ENCODE data around the gene YY1AP1.
"Not testable (repeated sequence)": the region's sequence is repeated elsewhere in the genome, so short reads cannot be mapped to it uniquely, and the experiment has no call there.

Gene YY1AP1

DNA sequence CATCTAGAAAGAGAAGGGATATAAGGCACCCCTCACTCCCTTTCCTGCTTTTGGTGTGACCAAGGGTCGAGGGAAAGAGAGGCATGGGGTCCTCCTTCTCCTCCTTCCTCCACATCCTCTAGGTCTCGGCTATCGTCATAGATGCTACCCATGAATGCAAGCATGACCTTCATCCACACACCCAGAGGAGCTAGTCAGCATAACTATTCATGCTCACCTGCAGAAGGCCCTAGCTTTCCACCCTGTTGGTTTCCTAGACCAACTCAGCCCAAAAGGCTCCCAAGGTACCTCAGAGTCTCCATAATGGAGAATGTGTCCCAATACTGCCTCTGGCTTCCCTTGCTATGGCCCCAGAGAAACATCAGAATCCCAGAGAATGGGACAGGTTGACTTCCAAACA lies 45.3 kb downstream of the YY1AP1 start:
- no peak overlapping the region for H2BK12ac ChIP-seq (ENCODE audit: low read length in 2 of 2)
- H3K27me3 ChIP-seq (ENCODE audit: control insufficient read depth in 1 of 2, insufficient read depth in 1 of 2, low read length in 2 of 2) = no peaks in the 10 kb centered on the region
- H3K23ac ChIP-seq (ENCODE audit: low read length in 2 of 2) = no peak overlapping the region
- H4K91ac ChIP-seq (ENCODE audit: low read length) = no peak overlapping the region
- H4K8ac ChIP-seq (ENCODE audit: low read length) = no peak overlapping the region
- no peak overlapping the region for H3K18ac ChIP-seq (ENCODE audit: low read depth in 1 of 2, low read length in 2 of 2)
- H3K4me3 ChIP-seq (ENCODE audit: insufficient read depth in 1 of 2, low read depth in 1 of 2, low read length in 2 of 2) = no peak overlapping the region
- H2AFZ ChIP-seq (ENCODE audit: low read depth, low read length) = no peak overlapping the region
- 83% methylated on average over 3 of the region's 3 CpGs for WGBS
- H3K27ac ChIP-seq (ENCODE audit: low read length, poor library complexity, severe bottlenecking) = no peak overlapping the region
- H3K4me2 ChIP-seq (ENCODE audit: low read length, poor library complexity, severe bottlenecking) = no peak overlapping the region
- H3K4ac ChIP-seq (ENCODE audit: low read depth in 1 of 2, low read length in 2 of 2) = no peak overlapping the region
- H2BK15ac ChIP-seq (ENCODE audit: low read depth, poor library complexity, severe bottlenecking) = no peak overlapping the region
- no peak overlapping the region for H2AK5ac ChIP-seq (ENCODE audit: low read length, severe bottlenecking)
- DNase-seq = no peak
- H3K79me1 ChIP-seq (replicated peaks; ENCODE audit: low read length, poor library complexity, severe bottlenecking) = peaks cover 2% of the 10 kb centered on the region
- no peak overlapping the region for H2BK5ac ChIP-seq (ENCODE audit: low read depth, low read length, poor library complexity, severe bottlenecking)
- H3K14ac ChIP-seq (ENCODE audit: low read length in 2 of 2) = no peak overlapping the region
- no peak overlapping the region for H2BK120ac ChIP-seq (ENCODE audit: low read depth, low read length)
- peaks cover 0 to 20% of the 10 kb centered on the region in 2 experiments for H3K36me3 ChIP-seq (ENCODE audit: control insufficient read depth in 1 of 2, insufficient read depth in 2 of 2, low read depth in 1 of 2, low read length in 2 of 2)
- H3K9ac ChIP-seq (ENCODE audit: low read length) = no peak overlapping the region
- H3K4me1 ChIP-seq (ENCODE audit: control insufficient read depth, insufficient read depth, low read depth, low read length) = no peaks in the 10 kb centered on the region
- peaks cover 14% of the 10 kb centered on the region for H3K9me3 ChIP-seq (ENCODE audit: control insufficient read depth, low read length)

DNA sequence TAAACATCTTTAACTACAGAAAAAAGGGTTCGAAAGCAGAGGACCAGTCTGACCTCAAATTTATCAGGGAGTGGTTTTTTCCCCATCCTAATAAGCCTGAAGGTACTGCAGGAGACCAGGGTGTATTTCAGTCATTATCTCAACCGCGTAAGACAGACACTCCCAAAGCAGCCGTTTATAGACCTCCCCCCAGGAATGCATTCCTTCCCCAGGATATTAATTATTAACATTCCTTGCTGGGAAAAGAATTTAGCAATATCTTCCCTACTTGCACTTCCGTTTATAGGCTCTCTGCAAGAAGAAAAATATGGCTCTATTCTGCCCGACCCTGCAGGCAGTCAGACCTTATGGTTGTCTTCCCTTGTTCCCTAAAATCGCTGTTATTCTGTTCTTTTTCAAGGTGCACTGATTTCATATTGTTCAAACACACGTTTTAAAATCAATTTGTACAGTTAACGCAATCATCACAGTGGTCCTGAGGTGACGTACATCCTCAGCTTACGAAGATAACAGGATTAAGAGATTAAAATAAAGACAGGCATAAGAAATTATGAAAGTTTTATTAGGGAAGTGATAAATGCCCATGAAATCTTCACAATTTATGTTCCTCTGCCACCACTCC lies 45.9 kb downstream of the YY1AP1 start:
- not testable (repeated sequence) for DNase-seq; H2AK5ac ChIP-seq (ENCODE audit: low read length, severe bottlenecking)

DNA sequence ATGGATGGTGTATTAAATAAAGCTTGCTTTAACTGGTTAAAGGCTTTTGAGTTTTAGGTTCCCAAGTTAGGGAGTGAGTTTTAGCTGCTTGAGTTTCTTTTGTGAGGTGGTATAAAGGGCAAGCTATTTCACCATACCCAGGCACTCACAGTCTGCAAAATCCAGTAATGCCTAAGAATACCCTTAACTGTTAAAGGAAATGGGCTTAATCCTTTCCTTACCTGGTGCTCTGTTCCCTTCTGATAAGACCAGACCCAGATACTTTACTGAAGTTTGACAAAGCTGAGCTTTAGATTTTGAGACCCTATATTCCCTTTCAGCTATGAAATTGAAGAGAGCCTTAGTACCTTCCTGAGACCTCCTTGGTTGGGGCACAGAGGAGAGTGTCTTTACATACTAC lies 48.2 kb downstream of the YY1AP1 start:
- Histone ChIP-seq H3K79me1 (replicated peaks; ENCODE audit: low read length, poor library complexity, severe bottlenecking) (peaks cover 2% of the 10 kb centered on the region), H3K23ac (ENCODE audit: low read length in 2 of 2) (no peak overlapping the region), H3K36me3 (ENCODE audit: control insufficient read depth in 1 of 2, insufficient read depth in 2 of 2, low read depth in 1 of 2, low read length in 2 of 2) (peaks cover 0 to 27% of the 10 kb centered on the region in 2 experiments), H4K8ac (ENCODE audit: low read length) (no peak overlapping the region), H3K4me3 (ENCODE audit: insufficient read depth in 1 of 2, low read depth in 1 of 2, low read length in 2 of 2) (no peak overlapping the region), H3K4me1 (ENCODE audit: control insufficient read depth, insufficient read depth, low read depth, low read length) (no peaks in the 10 kb centered on the region), H3K14ac (ENCODE audit: low read length in 2 of 2) (no peak overlapping the region), H2BK5ac (ENCODE audit: low read depth, low read length, poor library complexity, severe bottlenecking) (no peak overlapping the region), H3K27me3 (ENCODE audit: control insufficient read depth in 1 of 2, insufficient read depth in 1 of 2, low read length in 2 of 2) (no peaks in the 10 kb centered on the region), H3K27ac (ENCODE audit: low read length, poor library complexity, severe bottlenecking) (no peak overlapping the region), H3K18ac (ENCODE audit: low read depth in 1 of 2, low read length in 2 of 2) (no peak overlapping the region), H2AFZ (ENCODE audit: low read depth, low read length) (no peak overlapping the region), H2BK15ac (ENCODE audit: low read depth, poor library complexity, severe bottlenecking) (no peak overlapping the region), H3K4me2 (ENCODE audit: low read length, poor library complexity, severe bottlenecking) (no peak overlapping the region), H4K91ac (ENCODE audit: low read length) (no peak overlapping the region), H2BK12ac (ENCODE audit: low read length in 2 of 2) (no peak overlapping the region), H3K4ac (ENCODE audit: low read depth in 1 of 2, low read length in 2 of 2) (no peak overlapping the region), H2AK5ac (ENCODE audit: low read length, severe bottlenecking) (no peak overlapping the region), H3K9me3 (ENCODE audit: control insufficient read depth, low read length) (peaks cover 14% of the 10 kb centered on the region), H2BK120ac (ENCODE audit: low read depth, low read length) (no peak overlapping the region), H3K9ac (ENCODE audit: low read length) (no peak overlapping the region)
- no peak for DNase-seq

More for the DNA sequence above, 45.9 kb downstream of the YY1AP1 start:
- H3K4me2 ChIP-seq (ENCODE audit: low read length, poor library complexity, severe bottlenecking); H3K27ac ChIP-seq (ENCODE audit: low read length, poor library complexity, severe bottlenecking); H2BK15ac ChIP-seq (ENCODE audit: low read depth, poor library complexity, severe bottlenecking); H2BK5ac ChIP-seq (ENCODE audit: low read depth, low read length, poor library complexity, severe bottlenecking); H3K27me3 ChIP-seq (ENCODE audit: control insufficient read depth in 1 of 2, insufficient read depth in 1 of 2, low read length in 2 of 2); H3K23ac ChIP-seq (ENCODE audit: low read length in 2 of 2); H3K18ac ChIP-seq (ENCODE audit: low read depth in 1 of 2, low read length in 2 of 2); H3K14ac ChIP-seq (ENCODE audit: low read length in 2 of 2); H3K9ac ChIP-seq (ENCODE audit: low read length); H3K4ac ChIP-seq (ENCODE audit: low read depth in 1 of 2, low read length in 2 of 2); H3K4me1 ChIP-seq (ENCODE audit: control insufficient read depth, insufficient read depth, low read depth, low read length); H4K8ac ChIP-seq (ENCODE audit: low read length); H3K4me3 ChIP-seq (ENCODE audit: insufficient read depth in 1 of 2, low read depth in 1 of 2, low read length in 2 of 2); H2BK12ac ChIP-seq (ENCODE audit: low read length in 2 of 2); H4K91ac ChIP-seq (ENCODE audit: low read length); H3K79me1 ChIP-seq (replicated peaks; ENCODE audit: low read length, poor library complexity, severe bottlenecking); H2BK120ac ChIP-seq (ENCODE audit: low read depth, low read length); H2AFZ ChIP-seq (ENCODE audit: low read depth, low read length): not testable (repeated sequence)
- 86% methylated on average over 11 of the region's 11 CpGs for WGBS
- Histone ChIP-seq H3K9me3 (ENCODE audit: control insufficient read depth, low read length) (peaks cover 14% of the 10 kb centered on the region), H3K36me3 (ENCODE audit: control insufficient read depth in 1 of 2, insufficient read depth in 2 of 2, low read depth in 1 of 2, low read length in 2 of 2) (peaks cover 0 to 20% of the 10 kb centered on the region in 2 experiments)

DNA sequence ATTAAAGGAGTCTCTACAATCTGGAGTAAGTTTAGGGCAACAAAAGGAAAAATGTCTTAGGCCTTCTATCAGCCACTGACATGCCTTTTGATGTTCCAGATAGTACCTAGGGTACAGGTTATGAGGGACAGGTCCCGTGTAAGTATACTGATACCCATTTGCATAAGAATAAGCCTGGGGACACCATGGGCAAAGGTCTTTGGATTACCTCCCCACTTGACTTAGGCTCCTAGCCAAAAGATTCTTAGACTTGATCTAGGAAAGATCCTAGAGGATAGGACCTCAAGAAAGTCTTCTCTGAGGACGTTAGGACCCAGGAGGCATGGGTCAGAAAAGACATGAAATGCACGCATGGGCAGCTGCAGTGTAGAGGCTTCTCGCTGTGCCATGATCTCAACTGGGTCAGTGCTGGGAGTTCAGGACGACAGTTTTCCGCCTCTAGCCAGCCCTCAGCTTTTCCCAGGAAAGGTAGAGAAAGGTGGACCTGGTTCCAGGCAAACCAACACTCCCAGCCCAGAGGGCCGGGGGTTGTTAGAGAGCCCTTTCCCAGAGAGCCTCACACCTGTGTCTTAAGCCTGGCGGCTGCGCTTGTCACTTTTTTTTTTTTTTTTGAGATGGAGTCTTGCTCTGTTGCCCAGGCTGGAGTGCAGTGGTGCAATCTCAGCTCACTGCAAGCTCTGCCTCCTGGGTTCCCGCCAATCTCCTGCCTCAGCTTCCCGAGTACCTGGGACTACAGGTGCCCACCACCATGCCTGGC lies 52.0 kb downstream of the YY1AP1 start:
- no peak overlapping the region for H3K14ac ChIP-seq (ENCODE audit: low read length in 2 of 2)
- no peak overlapping the region for H3K4me3 ChIP-seq (ENCODE audit: insufficient read depth in 1 of 2, low read depth in 1 of 2, low read length in 2 of 2)
- H3K79me1 ChIP-seq (replicated peaks; ENCODE audit: low read length, poor library complexity, severe bottlenecking) = no peaks in the 10 kb centered on the region
- H2BK5ac ChIP-seq (ENCODE audit: low read depth, low read length, poor library complexity, severe bottlenecking) = no peak overlapping the region
- 94% methylated on average over 11 of the region's 11 CpGs for WGBS
- no peak overlapping the region for H3K18ac ChIP-seq (ENCODE audit: low read depth in 1 of 2, low read length in 2 of 2)
- no peaks in the 10 kb centered on the region for H3K27me3 ChIP-seq (ENCODE audit: control insufficient read depth in 1 of 2, insufficient read depth in 1 of 2, low read length in 2 of 2)
- no peak overlapping the region for H3K4ac ChIP-seq (ENCODE audit: low read depth in 1 of 2, low read length in 2 of 2)
- H4K91ac ChIP-seq (ENCODE audit: low read length) = no peak overlapping the region
- no peak overlapping the region for H3K4me2 ChIP-seq (ENCODE audit: low read length, poor library complexity, severe bottlenecking)
- no peak overlapping the region for H2BK15ac ChIP-seq (ENCODE audit: low read depth, poor library complexity, severe bottlenecking)
- no peak overlapping the region for H2BK120ac ChIP-seq (ENCODE audit: low read depth, low read length)
- no peak overlapping the region for H3K9ac ChIP-seq (ENCODE audit: low read length)
- H3K4me1 ChIP-seq (ENCODE audit: control insufficient read depth, insufficient read depth, low read depth, low read length) = no peaks in the 10 kb centered on the region
- no peak overlapping the region for H2AK5ac ChIP-seq (ENCODE audit: low read length, severe bottlenecking)
- H2BK12ac ChIP-seq (ENCODE audit: low read length in 2 of 2) = no peak overlapping the region
- no peak overlapping the region for H3K27ac ChIP-seq (ENCODE audit: low read length, poor library complexity, severe bottlenecking)
- no peak for DNase-seq
- peaks cover 0 to 13% of the 10 kb centered on the region in 2 experiments for H3K36me3 ChIP-seq (ENCODE audit: control insufficient read depth in 1 of 2, insufficient read depth in 2 of 2, low read depth in 1 of 2, low read length in 2 of 2)
- no peak overlapping the region for H2AFZ ChIP-seq (ENCODE audit: low read depth, low read length)
- H3K23ac ChIP-seq (ENCODE audit: low read length in 2 of 2) = no peak overlapping the region
- no peak overlapping the region for H4K8ac ChIP-seq (ENCODE audit: low read length)
- H3K9me3 ChIP-seq (ENCODE audit: control insufficient read depth, low read length) = no peaks in the 10 kb centered on the region
